Activated CD4-positive, alpha-beta T cell treated with anti-CD3 and anti-CD28 coated beads, Interleukin-2, amount 50 U/mL, for 24 hours (primary cell): ENCODE data around the gene TICAM1.
A peak's percentile ranks its signal among the peaks of the same experiment; 100 is the strongest.
"Not testable (repeated sequence)": the region's sequence is repeated elsewhere in the genome, so short reads cannot be mapped to it uniquely, and the experiment has no call there.

Experiments used
- DNase-seq, 2 donors: peaks; one replicate each; pipeline ENCODE4 v3.0.0-alpha.2; 2020; ENCODE audit warnings: low read depth in 1 of 2, low spot score in 1 of 2

Gene TICAM1

GRCh38 chr19:4845975-4846374 lies 14.5 kb upstream of the TICAM1 start:
- not testable (repeated sequence) for DNase-seq

- no peak for DNase-seq
These were observed 13.1 kb upstream of the TICAM1 start for GRCh38 chr19:4844348-4845179.

- no peak for DNase-seq
These were observed 12.1 kb upstream of the TICAM1 start for GRCh38 chr19:4843647-4843965.

- DNase-seq: no peak
These were observed 7.7 kb upstream of the TICAM1 start for GRCh38 chr19:4839192-4839591.

GRCh38 chr19:4832776-4833175 lies 1.3 kb upstream of the TICAM1 start:
- no peak for DNase-seq

GRCh38 chr19:4831979-4832340 lies 448 bp upstream of the TICAM1 start:
- not testable (repeated sequence) for DNase-seq

- no peak for DNase-seq
These were observed 695 bp downstream of the TICAM1 start for GRCh38 chr19:4830768-4831265.

GRCh38 chr19:4830332-4830731 lies 1.2 kb downstream of the TICAM1 start:
- DNase-seq: no peak

GRCh38 chr19:4829001-4829712 lies 2.4 kb downstream of the TICAM1 start:
- DNase-seq: no peak

GRCh38 chr19:4823577-4823976 lies 7.9 kb downstream of the TICAM1 start:
- DNase-seq: no peak

- not testable (repeated sequence) for DNase-seq
These were observed 9.2 kb downstream of the TICAM1 start for GRCh38 chr19:4822354-4822753.

GRCh38 chr19:4821265-4821664 lies 10.2 kb downstream of the TICAM1 start:
- DNase-seq: no peak

- DNase-seq: no peak
These were observed 13.8 kb downstream of the TICAM1 start for GRCh38 chr19:4817467-4818277.

- no peak for DNase-seq
These were observed 14.6 kb downstream of the TICAM1 start for GRCh38 chr19:4816950-4817278.

GRCh38 chr19:4816202-4816949 lies 15.1 kb downstream of the TICAM1 start:
- DNase-seq: no peak

GRCh38 chr19:4815426-4816201 lies 15.9 kb downstream of the TICAM1 start:
- peak; percentile 40 to 79 for DNase-seq

- DNase-seq: no peak
These were observed 16.7 kb downstream of the TICAM1 start for GRCh38 chr19:4814625-4815425.

- peak; percentile 86 to 88 for DNase-seq
These were observed 20.0 kb downstream of the TICAM1 start for GRCh38 chr19:4811328-4812131.

- no peak for DNase-seq
These were observed 24.3 kb downstream of the TICAM1 start for GRCh38 chr19:4807188-4807587.
